GM12892 (cell line): ENCODE data around the gene STRIP2.

ENCODE experiments used
- POLR2A ChIP-seq: IDR thresholded peaks from 2 replicates; pipeline ENCODE4 v1.6.1; 2011; ENCODE audit warnings: low read depth, low read length, control low read depth
- POLR2AphosphoS5 ChIP-seq: IDR thresholded peaks from 2 replicates; pipeline ENCODE4 v1.6.1; 2011; ENCODE audit warnings: low read depth, low read length, control low read depth
- TAF1 ChIP-seq: IDR thresholded peaks from 2 replicates; pipeline ENCODE4 v1.6.1; 2011; ENCODE audit warnings: low read depth, mild to moderate bottlenecking, control low read depth, low read length, borderline replicate concordance

GRCh38 chr7:129499999-129500398 lies 65.8 kb downstream of the STRIP2 start:
- no peak for TF ChIP-seq POLR2AphosphoS5
- TF ChIP-seq POLR2A = no peak
- no peak for TF ChIP-seq TAF1
